ENCODE data around the gene SMC5.

DNA sequence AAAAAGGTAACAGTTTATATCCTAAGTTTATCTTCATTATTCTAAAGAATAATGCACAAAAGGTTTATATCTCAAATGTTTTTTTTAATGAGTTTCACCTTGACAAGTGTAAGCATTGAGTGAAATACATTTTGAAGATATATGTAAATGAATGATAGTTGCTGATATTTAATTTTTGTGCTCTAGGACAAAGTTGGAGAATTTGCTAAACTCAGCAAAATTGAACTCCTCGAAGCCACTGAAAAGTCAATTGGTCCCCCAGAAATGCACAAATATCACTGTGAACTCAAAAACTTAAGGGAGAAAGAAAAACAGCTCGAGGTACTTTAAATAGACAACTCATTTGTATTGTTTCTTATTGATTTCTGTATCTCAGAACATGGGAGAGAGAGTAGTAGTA, 19.5 kb downstream of the SMC5 start:
- TF ChIP-seq CTCF (IDR thresholded peaks at IDR 0.05) (no peak), NRF1 (IDR thresholded peaks at IDR 0.05; ENCODE audit: low read depth, low read length) (no peak), SMC3 (IDR thresholded peaks at IDR 0.05; ENCODE audit: low read depth, low read length) (no peak), TAF1 (IDR thresholded peaks at IDR 0.05; ENCODE audit: borderline replicate concordance, low read depth, low read length) (no peak)
